Loucy (cell line): Measurements from ENCODE around the gene TEAD1.

ENCODE experiments used
- H2AFZ ChIP-seq: fragments of 200-600 bp; sonication (generic); 2 replicates; pipeline ENCODE4 v1.6.0; 2016; ENCODE audit warnings: antibody characterized with exemption, mild to moderate bottlenecking, low read length, moderate library complexity
- H3F3A ChIP-seq: fragments of 200-600 bp; 2 replicates; pipeline ENCODE4 v1.6.0; 2016; ENCODE audit warnings: antibody characterized with exemption, low read depth, mild to moderate bottlenecking
- H3K27me3 ChIP-seq: fragments of 200-600 bp; sonication (generic); 2 replicates; pipeline ENCODE4 v1.6.1; 2014; ENCODE audit warnings: low read length, mild to moderate bottlenecking; ENCODE audit not compliant: insufficient read depth, poor library complexity, severe bottlenecking
- H3K36me3 ChIP-seq: fragments of 200-600 bp; sonication (generic); 2 replicates; pipeline ENCODE4 v1.6.1; 2016; ENCODE audit warnings: low read length; ENCODE audit not compliant: insufficient read depth
- H3K4me1 ChIP-seq: fragments of 200-600 bp; sonication (generic); 2 replicates; pipeline ENCODE4 v1.5.1; 2014; ENCODE audit warnings: low read length, mild to moderate bottlenecking; ENCODE audit not compliant: insufficient read depth, poor library complexity, severe bottlenecking
- H3K4me2 ChIP-seq: fragments of 200-600 bp; sonication (generic); 2 replicates; pipeline ENCODE4 v1.6.0; 2014; ENCODE audit warnings: antibody characterized with exemption, low read length, low read depth, mild to moderate bottlenecking; ENCODE audit not compliant: poor library complexity, severe bottlenecking
- H3K4me3 ChIP-seq: fragments of 200-600 bp; sonication (generic); 2 replicates; pipeline ENCODE4 v1.5.1; 2014; ENCODE audit warnings: low read length, mild to moderate bottlenecking, mixed read lengths; ENCODE audit not compliant: poor library complexity, severe bottlenecking
- H3K79me2 ChIP-seq: fragments of 200-600 bp; sonication (generic); 2 replicates; pipeline ENCODE4 v1.6.1; 2014; ENCODE audit warnings: low read length; ENCODE audit not compliant: insufficient read depth
- H3K9ac ChIP-seq: fragments of 200-600 bp; sonication (generic); 2 replicates; pipeline ENCODE4 v1.6.0; 2014; ENCODE audit warnings: mild to moderate bottlenecking, low read depth, low read length, moderate library complexity; ENCODE audit not compliant: poor library complexity, severe bottlenecking
- H3K9me2 ChIP-seq: fragments of 200-600 bp; sonication (generic); replicated peaks from 2 replicates; pipeline ENCODE4 v1.6.1; 2016; ENCODE audit warnings: low read depth, low read length, mixed read lengths
- H3K9me3 ChIP-seq: fragments of 200-600 bp; sonication (generic); 2 replicates; pipeline ENCODE4 v1.6.1; 2014; ENCODE audit warnings: mild to moderate bottlenecking, antibody characterized with exemption, low read length, low read depth; ENCODE audit not compliant: insufficient read depth
- H4K20me1 ChIP-seq: fragments of 200-600 bp; sonication (generic); 2 replicates; pipeline ENCODE4 v1.6.0; 2014; ENCODE audit warnings: antibody characterized with exemption, low read length, mild to moderate bottlenecking; ENCODE audit not compliant: insufficient read depth, poor library complexity, severe bottlenecking
- CTCF ChIP-seq: fragments of 200-600 bp; sonication (generic); conservative IDR thresholded peaks from 2 replicates; pipeline ENCODE4 v1.5.1; 2014; ENCODE audit warnings: mild to moderate bottlenecking, antibody characterized with exemption, low read length
- EZH2phosphoT487 ChIP-seq: fragments of 200-600 bp; IDR thresholded peaks from 2 replicates; pipeline ENCODE4 v1.6.1; 2018; ENCODE audit warnings: antibody characterized with exemption, mild to moderate bottlenecking, moderate library complexity, borderline replicate concordance

Gene TEAD1

GRCh38 chr11:12880327-12880726, 206.1 kb downstream of the TEAD1 start:
- Histone ChIP-seq H3K36me3 (no peaks in the 10 kb centered on the region), H3F3A (no peaks in the 10 kb centered on the region), H3K4me2 (no peak overlapping the region), H3K27me3 (no peaks in the 10 kb centered on the region), H4K20me1 (no peaks in the 10 kb centered on the region), H3K9ac (no peak overlapping the region), H3K9me3 (no peaks in the 10 kb centered on the region), H3K4me1 (no peaks in the 10 kb centered on the region), H3K79me2 (no peaks in the 10 kb centered on the region), H2AFZ (no peak overlapping the region), H3K9me2 (no peaks in the 10 kb centered on the region), H3K4me3 (no peak overlapping the region)
- TF ChIP-seq CTCF: no peak

GRCh38 chr11:12882670-12883069, 208.4 kb downstream of the TEAD1 start:
- no peaks in the 10 kb centered on the region for H4K20me1 ChIP-seq
- H3K4me2 ChIP-seq: no peak overlapping the region
- TF ChIP-seq EZH2phosphoT487 (no peak), CTCF (no peak)
- no peaks in the 10 kb centered on the region for H3K9me3 ChIP-seq
- no peaks in the 10 kb centered on the region for H3K36me3 ChIP-seq
- no peak overlapping the region for H2AFZ ChIP-seq
- no peaks in the 10 kb centered on the region for H3K79me2 ChIP-seq
- H3K9me2 ChIP-seq: no peaks in the 10 kb centered on the region
- H3K4me3 ChIP-seq: no peak overlapping the region
- H3K9ac ChIP-seq: no peak overlapping the region
- H3K27me3 ChIP-seq: no peaks in the 10 kb centered on the region
- no peaks in the 10 kb centered on the region for H3F3A ChIP-seq
- no peaks in the 10 kb centered on the region for H3K4me1 ChIP-seq

GRCh38 chr11:12884751-12885318, 210.6 kb downstream of the TEAD1 start:
- H4K20me1 ChIP-seq: no peaks in the 10 kb centered on the region
- H3K27me3 ChIP-seq: no peaks in the 10 kb centered on the region
- no peak for TF ChIP-seq CTCF
- TF ChIP-seq EZH2phosphoT487: no peak
- H3F3A ChIP-seq: no peaks in the 10 kb centered on the region
- no peak overlapping the region for H3K9ac ChIP-seq
- H3K4me3 ChIP-seq: no peak overlapping the region
- H3K36me3 ChIP-seq: no peaks in the 10 kb centered on the region
- H3K9me3 ChIP-seq: no peaks in the 10 kb centered on the region
- no peaks in the 10 kb centered on the region for H3K9me2 ChIP-seq
- H3K4me2 ChIP-seq: no peak overlapping the region
- no peaks in the 10 kb centered on the region for H3K79me2 ChIP-seq
- H3K4me1 ChIP-seq: no peaks in the 10 kb centered on the region
- H2AFZ ChIP-seq: no peak overlapping the region
